Measurements from ENCODE around the gene WNT5B. TPM values are rescaled to one million over a fixed set of nuclear protein-coding genes. Genes with fewer than 3 reads are reported as not detected.

WNT5B gene
- total RNA-seq, 2 donors from 2014 or later = 0.71 to 6.1 TPM

GRCh38 chr12:1594261-1595025, 34.6 kb upstream of the WNT5B start, which contains the start of gene FBXL14:
FBXL14 (minus strand) TSS chr12:1594581; CDS start chr12:1594066, 515 bp downstream.
- peak within 1 kb of the TSS; percentile 68 for H3K27ac Mint-ChIP-seq
- Histone ChIP-seq H3K36me3 (ENCODE audit: control insufficient read depth, insufficient read depth, low read length) (no peaks in the 10 kb centered on the region), H3K27me3 (ENCODE audit: control insufficient read depth, insufficient read depth, low read length, poor library complexity, severe bottlenecking) (peaks cover 46% of the 10 kb centered on the region), H3K4me3 (ENCODE audit: low read length) (peak within 1 kb of the TSS; percentile 84), H3K4me1 (ENCODE audit: control insufficient read depth, insufficient read depth, low read length) (peaks cover 13% of the 10 kb centered on the region), H3K9ac (ENCODE audit: extremely low read depth, low read length, poor library complexity, severe bottlenecking) (peak within 1 kb of the TSS; percentile 44), H3K27ac (ENCODE audit: low read depth, low read length) (peak within 1 kb of the TSS; percentile 84), H3K9me3 (ENCODE audit: control insufficient read depth, low read length) (no peaks in the 10 kb centered on the region)
- TF ChIP-seq CTCF (conservative IDR thresholded peaks at IDR 0.05) = no peak
- DNase-seq = peak; percentile 98
- peaks cover 4% of the 10 kb centered on the region for H3K36me3 Mint-ChIP-seq (ENCODE audit: low read depth)
- WGBS, 2 experiments (ENCODE audit: insufficient coverage in 1 of 2, insufficient read length in 1 of 2) = 0% methylated on average over 18 to 115 of the region's 115 CpGs
- peaks cover 66% of the 10 kb centered on the region for H3K27me3 Mint-ChIP-seq (ENCODE audit: insufficient read depth)
- peak within 1 kb of the TSS; percentile 73 for H3K4me3 Mint-ChIP-seq
- H3K9me3 Mint-ChIP-seq = no peaks in the 10 kb centered on the region
- H3K4me1 Mint-ChIP-seq = peaks cover 45% of the 10 kb centered on the region

DNA sequence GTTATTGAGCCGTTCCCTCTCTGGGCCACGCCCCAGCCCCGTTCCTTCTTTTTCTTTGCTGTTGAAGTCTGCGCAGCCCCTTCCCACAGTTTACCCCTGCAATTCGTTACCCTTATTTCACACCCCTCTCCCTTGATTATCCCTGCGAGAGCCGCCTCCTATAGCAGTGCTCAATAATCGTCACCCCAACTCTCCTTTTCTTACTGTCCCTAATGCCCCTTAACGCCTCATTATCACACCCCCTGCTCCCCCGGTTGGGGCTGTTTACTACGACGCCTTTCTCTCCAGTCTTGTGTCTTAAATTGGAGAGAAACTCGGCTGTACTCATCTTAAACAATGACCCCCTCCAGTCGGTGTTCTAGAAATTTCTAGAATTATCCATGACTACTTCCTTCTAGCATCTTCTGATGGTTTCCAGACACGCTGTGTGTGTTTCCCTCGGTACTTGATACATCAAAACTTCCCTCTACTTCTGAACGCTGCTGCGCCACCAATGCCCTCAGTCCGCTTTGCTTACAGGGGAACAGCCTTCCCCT, 33.9 kb upstream of the WNT5B start:
- peak overlapping the region; percentile 73 for H3K4me3 Mint-ChIP-seq
- Histone ChIP-seq H3K36me3 (ENCODE audit: control insufficient read depth, insufficient read depth, low read length) (no peaks in the 10 kb centered on the region), H3K9ac (ENCODE audit: extremely low read depth, low read length, poor library complexity, severe bottlenecking) (peak overlapping the region; percentile 44), H3K27me3 (ENCODE audit: control insufficient read depth, insufficient read depth, low read length, poor library complexity, severe bottlenecking) (peaks cover 40% of the 10 kb centered on the region), H3K9me3 (ENCODE audit: control insufficient read depth, low read length) (no peaks in the 10 kb centered on the region), H3K4me3 (ENCODE audit: low read length) (peak overlapping the region; percentile 84), H3K27ac (ENCODE audit: low read depth, low read length) (peak overlapping the region; percentile 84), H3K4me1 (ENCODE audit: control insufficient read depth, insufficient read depth, low read length) (peaks cover 13% of the 10 kb centered on the region)
- TF ChIP-seq CTCF (conservative IDR thresholded peaks at IDR 0.05) = no peak
- peak overlapping the region; percentile 68 for H3K27ac Mint-ChIP-seq
- H3K27me3 Mint-ChIP-seq (ENCODE audit: insufficient read depth) = peaks cover 60% of the 10 kb centered on the region
- peaks cover 38% of the 10 kb centered on the region for H3K4me1 Mint-ChIP-seq
- 16 to 30% methylated on average over 12 to 19 of the region's 19 CpGs for WGBS, 2 experiments (ENCODE audit: insufficient coverage in 1 of 2, insufficient read length in 1 of 2)
- H3K36me3 Mint-ChIP-seq (ENCODE audit: low read depth) = peaks cover 4% of the 10 kb centered on the region
- no peaks in the 10 kb centered on the region for H3K9me3 Mint-ChIP-seq
- no peak for DNase-seq

DNA sequence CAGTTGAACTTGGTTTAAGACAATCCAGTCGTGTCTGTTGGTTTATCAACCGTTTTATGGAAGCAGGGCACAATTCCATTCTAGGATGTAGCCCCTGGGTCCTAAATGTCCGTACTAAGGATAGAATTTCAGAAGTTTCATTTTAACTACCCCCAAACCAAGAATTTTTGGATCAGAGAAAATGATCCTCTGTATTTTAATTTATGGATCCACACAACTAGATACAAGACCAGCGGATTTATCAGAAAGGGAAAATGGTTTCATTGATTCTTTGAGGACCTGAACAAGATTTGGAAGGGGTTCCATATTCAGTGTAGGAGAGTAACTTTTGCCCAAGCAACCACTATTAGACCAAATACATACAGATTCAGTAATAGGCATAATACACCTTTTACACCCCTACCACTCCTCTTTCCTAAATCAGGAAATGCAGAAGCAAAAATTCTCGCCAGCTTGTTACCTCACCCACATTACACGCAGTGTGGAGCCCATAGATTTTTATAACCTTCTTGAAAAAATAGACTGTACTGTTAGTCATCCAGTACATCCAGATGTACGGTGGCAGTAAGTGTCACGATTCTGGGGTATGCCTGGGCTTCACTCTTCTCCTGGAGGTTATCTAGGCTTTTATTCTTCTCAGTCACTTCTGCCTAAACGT, 33.2 kb upstream of the WNT5B start:
- H3K9me3 ChIP-seq (ENCODE audit: control insufficient read depth, low read length) = no peaks in the 10 kb centered on the region
- H3K9ac ChIP-seq (ENCODE audit: extremely low read depth, low read length, poor library complexity, severe bottlenecking) = no peak overlapping the region
- H3K27ac Mint-ChIP-seq = no peak overlapping the region
- H3K27ac ChIP-seq (ENCODE audit: low read depth, low read length) = no peak overlapping the region
- peaks cover 4% of the 10 kb centered on the region for H3K36me3 Mint-ChIP-seq (ENCODE audit: low read depth)
- no peak for TF ChIP-seq CTCF (conservative IDR thresholded peaks at IDR 0.05)
- no peak overlapping the region for H3K4me3 ChIP-seq (ENCODE audit: low read length)
- peak overlapping the region; percentile 73 for H3K4me3 Mint-ChIP-seq
- H3K4me1 ChIP-seq (ENCODE audit: control insufficient read depth, insufficient read depth, low read length) = peaks cover 8% of the 10 kb centered on the region
- H3K27me3 Mint-ChIP-seq (ENCODE audit: insufficient read depth) = peaks cover 52% of the 10 kb centered on the region
- H3K27me3 ChIP-seq (ENCODE audit: control insufficient read depth, insufficient read depth, low read length, poor library complexity, severe bottlenecking) = peaks cover 40% of the 10 kb centered on the region
- no peaks in the 10 kb centered on the region for H3K36me3 ChIP-seq (ENCODE audit: control insufficient read depth, insufficient read depth, low read length)
- DNase-seq = no peak
- WGBS, 2 experiments (ENCODE audit: insufficient coverage in 1 of 2, insufficient read length in 1 of 2) = 90 to 92% methylated on average over 6 to 9 of the region's 9 CpGs
- H3K4me1 Mint-ChIP-seq = peaks cover 31% of the 10 kb centered on the region
- no peaks in the 10 kb centered on the region for H3K9me3 Mint-ChIP-seq
